HepG2 (cell line): ENCODE data around the gene VCY. TPM values are rescaled to one million over a fixed set of nuclear protein-coding genes. Genes with fewer than 3 reads are reported as not detected.

Experiments
- polyA plus RNA-seq, 8 experiments: library from polyadenylated mRNA; depleted of rRNA in 3 of 8; stranded (reverse) in 7 of 8; unstranded in 1 of 8; fragments of >200 nt; fragmentation: Illumina TruSeq in 4 of 8; extraction: Trizol in 4 of 8; gene quantifications; 2 replicates each; pipeline versions ENCODE4 v1.2.1 to v1.2.3, GENCODE V29; 2011 to 2016; ENCODE audit warnings: low read depth in 4 of 8, missing spikeins in 1 of 8, mixed read lengths in 1 of 8; ENCODE audit not compliant: insufficient read depth in 1 of 8
- total RNA-seq, 5 experiments: library from RNA; depleted of rRNA; stranded (reverse); fragments of >200 nt; fragmentation: Illumina TruSeq; extraction: Trizol; gene quantifications; 2 replicates each; pipeline ENCODE4 v1.2.3, GENCODE V29; 2016; ENCODE audit warnings: low read depth in 1 of 5

VCY gene
- total and polyA plus RNA-seq, 2 of the 13 experiments (the other 11 are each of a cell fraction or from before 2014, with no cell fraction given), result not detected

Other genes starting within 250 kb of the VCY start
- not detected in 2 replicates for gene VCY1B, start 69.8 kb upstream of the VCY start, total RNA-seq (2016; rRNA removed; fragmentation: Illumina TruSeq; extraction: Trizol)
- gene VCY1B, start 69.8 kb upstream of the VCY start, polyA plus RNA-seq (2011; rRNA removed), result not detected in 2 replicates